Liver (tissue), 3 donors: ENCODE data around the gene LPAR3.

ENCODE experiments used
- TAF1 ChIP-seq: conservative IDR thresholded peaks from 2 replicates; pipeline ENCODE4 v1.6.1; 2016; ENCODE audit warnings: antibody characterized with exemption, mild to moderate bottlenecking
- TF ChIP-seq, protein P1 (sequence below): fragments of 150-350 bp; IDR thresholded peaks from 2 replicates; pipeline ENCODE4 v1.5.1; 2017; ENCODE audit warnings: improper control_type of control experiment, low read depth, low read length; ENCODE audit not compliant: missing input control
- donor health status: healthy.
- donor health status: healthy.

DNA sequence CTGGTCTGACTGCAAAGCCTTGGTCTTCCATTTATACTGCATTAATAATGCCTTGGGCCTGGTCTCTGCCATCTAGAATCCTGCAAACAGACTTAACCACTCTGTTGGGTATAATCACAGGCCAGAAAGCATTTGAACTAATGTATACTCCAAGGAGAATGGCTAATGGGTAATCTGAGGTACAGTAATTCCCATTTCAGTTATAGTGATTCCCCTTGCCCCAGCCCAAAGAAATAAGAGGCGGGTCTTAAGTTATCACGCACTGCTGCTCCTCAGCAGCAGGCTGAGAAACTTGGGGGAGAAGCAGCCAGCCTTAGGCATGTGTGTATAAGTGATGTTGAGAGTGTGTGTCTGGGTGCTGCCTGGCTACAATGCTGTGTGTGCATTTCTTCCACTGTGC, 2.4 kb downstream of the LPAR3 start:
- TF ChIP-seq, protein P1, sequence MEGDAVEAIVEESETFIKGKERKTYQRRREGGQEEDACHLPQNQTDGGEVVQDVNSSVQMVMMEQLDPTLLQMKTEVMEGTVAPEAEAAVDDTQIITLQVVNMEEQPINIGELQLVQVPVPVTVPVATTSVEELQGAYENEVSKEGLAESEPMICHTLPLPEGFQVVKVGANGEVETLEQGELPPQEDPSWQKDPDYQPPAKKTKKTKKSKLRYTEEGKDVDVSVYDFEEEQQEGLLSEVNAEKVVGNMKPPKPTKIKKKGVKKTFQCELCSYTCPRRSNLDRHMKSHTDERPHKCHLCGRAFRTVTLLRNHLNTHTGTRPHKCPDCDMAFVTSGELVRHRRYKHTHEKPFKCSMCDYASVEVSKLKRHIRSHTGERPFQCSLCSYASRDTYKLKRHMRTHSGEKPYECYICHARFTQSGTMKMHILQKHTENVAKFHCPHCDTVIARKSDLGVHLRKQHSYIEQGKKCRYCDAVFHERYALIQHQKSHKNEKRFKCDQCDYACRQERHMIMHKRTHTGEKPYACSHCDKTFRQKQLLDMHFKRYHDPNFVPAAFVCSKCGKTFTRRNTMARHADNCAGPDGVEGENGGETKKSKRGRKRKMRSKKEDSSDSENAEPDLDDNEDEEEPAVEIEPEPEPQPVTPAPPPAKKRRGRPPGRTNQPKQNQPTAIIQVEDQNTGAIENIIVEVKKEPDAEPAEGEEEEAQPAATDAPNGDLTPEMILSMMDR = no peak
- TF ChIP-seq TAF1 = no peak
